CD4-positive, alpha-beta T cell treated with Interleukin-17A for 1 hour (primary cell): ENCODE measurements around the gene CD300E.
"Not testable (repeated sequence)": the region's sequence is repeated elsewhere in the genome, so short reads cannot be mapped to it uniquely, and the experiment has no call there.

Source experiments
- DNase-seq: peaks from one replicate; pipeline ENCODE4 v3.0.0-alpha.2; 2020

The CD300E gene, protein sequence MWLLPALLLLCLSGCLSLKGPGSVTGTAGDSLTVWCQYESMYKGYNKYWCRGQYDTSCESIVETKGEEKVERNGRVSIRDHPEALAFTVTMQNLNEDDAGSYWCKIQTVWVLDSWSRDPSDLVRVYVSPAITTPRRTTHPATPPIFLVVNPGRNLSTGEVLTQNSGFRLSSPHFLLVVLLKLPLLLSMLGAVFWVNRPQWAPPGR

GRCh38 chr17:74623693-74624093 is at the start of gene CD300E:
Gene CD300E, minus strand, starts transcription at chr17:74623738. Its CDS starts 117 bp downstream, at chr17:74623621.
- no peak for DNase-seq

GRCh38 chr17:74671031-74671771 is 47.7 kb upstream of the CD300E start:
- DNase-seq = peak; percentile 74

DNA sequence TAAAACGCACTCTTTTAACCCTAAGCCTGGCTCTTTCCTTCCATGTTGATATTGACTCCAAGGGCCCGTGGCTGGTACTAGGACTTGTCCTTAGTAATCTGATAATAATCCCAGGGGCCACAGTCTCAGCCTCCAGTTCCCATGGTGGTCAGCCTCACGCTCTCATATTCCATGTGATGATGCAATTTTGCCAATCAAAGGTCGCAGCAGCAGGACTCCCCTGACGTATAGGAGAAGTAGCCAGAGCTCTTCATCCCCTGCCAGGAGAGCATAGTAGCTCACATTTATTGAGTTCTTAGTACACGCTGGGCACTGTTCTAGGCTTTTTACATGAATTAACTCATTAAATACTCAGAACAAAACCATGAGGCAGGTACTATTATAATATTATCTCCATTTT is 46.8 kb upstream of the CD300E start:
- no peak for DNase-seq

GRCh38 chr17:74663561-74663960 is 40.0 kb upstream of the CD300E start:
- no peak for DNase-seq

- DNase-seq = no peak
Observed at GRCh38 chr17:74659889-74660288, 36.4 kb upstream of the CD300E start.

- no peak for DNase-seq
Observed at GRCh38 chr17:74658620-74659019, 35.1 kb upstream of the CD300E start.

GRCh38 chr17:74654742-74655141 is 31.2 kb upstream of the CD300E start:
- no peak for DNase-seq

DNA sequence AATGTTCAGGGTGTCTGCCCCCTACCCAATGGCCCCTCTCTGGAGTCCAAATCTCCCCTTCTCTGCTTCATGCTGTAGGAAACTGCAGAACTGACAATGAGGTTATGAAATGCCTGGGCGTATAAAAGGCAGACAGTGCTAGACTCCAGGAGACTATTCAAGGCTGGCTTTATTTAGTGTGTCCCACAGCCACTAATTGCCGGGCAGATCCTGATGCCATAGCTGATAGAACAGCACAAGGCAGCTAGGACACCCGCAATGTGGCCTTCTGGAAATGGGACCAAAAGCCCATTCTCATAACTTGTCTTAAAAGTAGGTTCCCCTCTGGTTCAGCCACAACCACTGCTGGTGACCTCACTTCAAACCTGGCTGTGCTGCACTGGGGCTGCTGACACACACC is 28.5 kb upstream of the CD300E start:
- no peak for DNase-seq

- DNase-seq = no peak
Observed at GRCh38 chr17:74649909-74650308, 26.4 kb upstream of the CD300E start.

- no peak for DNase-seq
Observed at GRCh38 chr17:74647871-74648672, 24.5 kb upstream of the CD300E start.

GRCh38 chr17:74646231-74646630 is 22.7 kb upstream of the CD300E start:
- peak; percentile 34 for DNase-seq

DNA sequence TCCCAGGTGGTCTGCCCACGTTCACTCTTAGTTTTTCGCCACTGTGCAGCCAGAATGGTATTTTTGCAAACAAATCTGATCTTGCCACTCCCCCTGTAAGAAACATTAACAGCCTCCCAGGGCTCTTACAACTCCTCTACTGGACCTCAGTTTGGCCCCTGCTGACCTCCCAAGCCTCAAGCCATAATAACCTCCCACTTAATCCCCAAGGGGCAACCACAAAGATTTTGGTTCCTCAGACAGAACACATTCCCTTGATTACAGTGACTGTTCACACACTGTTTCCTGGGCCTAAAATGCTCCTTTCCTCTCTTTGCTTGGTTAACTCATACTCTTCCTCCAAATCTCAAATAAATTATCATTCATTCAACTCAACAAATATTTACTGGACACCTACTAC is 21.5 kb upstream of the CD300E start:
- no peak for DNase-seq

DNA sequence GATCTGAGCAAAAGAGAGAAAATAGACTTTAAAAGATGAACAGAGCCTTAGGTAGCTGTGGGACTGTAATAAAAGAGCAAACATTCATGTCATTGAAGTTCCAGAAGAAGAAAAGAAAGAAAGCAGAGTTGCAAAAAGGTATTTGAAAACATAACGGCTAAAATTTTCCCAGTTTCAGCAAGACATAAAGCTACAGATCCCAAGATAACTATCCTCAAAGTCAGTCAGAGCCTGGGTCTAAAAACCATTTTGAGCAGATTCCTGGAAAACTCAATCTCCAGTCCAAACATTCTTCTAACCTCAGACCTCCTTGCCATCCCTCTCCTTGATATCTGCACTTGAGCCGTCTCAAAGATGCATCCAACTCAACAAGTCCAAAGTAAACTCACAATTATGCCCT is 20.9 kb upstream of the CD300E start:
- no peak for DNase-seq

- no peak for DNase-seq
Observed at GRCh38 chr17:74643826-74644225, 20.3 kb upstream of the CD300E start.

- no peak for DNase-seq
Observed at GRCh38 chr17:74642995-74643394, 19.5 kb upstream of the CD300E start.

GRCh38 chr17:74642556-74642955 is 19.0 kb upstream of the CD300E start:
- no peak for DNase-seq

DNA sequence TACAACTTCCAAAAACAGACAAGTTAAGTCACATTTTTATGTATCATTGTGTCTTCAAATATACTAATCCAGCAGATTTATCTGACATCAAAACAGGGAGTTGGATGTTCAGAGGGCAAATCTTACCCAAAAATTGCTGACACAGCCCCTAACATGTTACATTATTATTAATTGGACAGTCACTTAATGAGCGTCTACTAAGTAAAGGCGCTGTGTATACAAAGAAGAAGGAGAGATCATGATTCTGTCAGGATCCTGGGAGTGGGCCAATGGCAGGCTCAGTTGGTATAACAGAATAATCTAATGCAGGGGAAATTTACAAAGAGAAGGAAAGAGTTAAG is 18.4 kb upstream of the CD300E start:
- no peak for DNase-seq

DNA sequence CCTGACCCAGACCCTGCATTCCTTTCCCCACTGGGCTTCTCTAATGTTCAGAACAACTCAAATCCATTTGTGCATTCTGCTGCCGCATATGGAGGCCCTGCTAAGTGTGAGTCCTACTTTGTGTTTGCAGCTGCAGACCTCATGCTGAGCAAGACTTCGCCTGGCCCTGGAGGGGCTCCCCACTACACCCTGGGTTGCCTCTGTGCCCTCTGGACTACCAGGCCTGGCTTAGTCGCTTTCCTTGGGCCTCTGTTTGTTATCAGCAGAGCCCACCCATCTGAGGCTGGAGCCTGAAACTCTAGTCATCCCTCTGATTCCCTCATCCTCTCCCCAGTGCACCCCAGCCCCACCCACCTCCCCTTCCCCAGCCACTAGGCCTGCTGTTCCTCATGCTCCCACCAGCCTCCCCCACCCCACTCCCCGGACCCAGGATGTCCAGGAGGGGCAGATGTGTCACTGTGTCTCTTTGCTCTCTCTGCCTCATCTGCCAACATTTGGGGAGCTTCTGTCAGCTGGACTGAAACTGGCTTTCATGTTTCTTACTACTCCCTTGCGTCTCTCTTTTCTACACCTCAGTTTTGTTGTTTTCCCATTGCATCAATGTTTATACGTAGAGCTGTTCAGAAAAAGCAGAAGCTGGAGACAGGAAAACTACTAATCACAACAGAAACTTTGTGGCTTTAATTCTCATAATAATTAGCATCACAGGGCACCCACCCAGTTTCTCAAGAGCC is 17.9 kb upstream of the CD300E start:
- peak; percentile 8 for DNase-seq

GRCh38 chr17:74639704-74640151 is 16.2 kb upstream of the CD300E start:
- DNase-seq = peak; percentile 20

DNA sequence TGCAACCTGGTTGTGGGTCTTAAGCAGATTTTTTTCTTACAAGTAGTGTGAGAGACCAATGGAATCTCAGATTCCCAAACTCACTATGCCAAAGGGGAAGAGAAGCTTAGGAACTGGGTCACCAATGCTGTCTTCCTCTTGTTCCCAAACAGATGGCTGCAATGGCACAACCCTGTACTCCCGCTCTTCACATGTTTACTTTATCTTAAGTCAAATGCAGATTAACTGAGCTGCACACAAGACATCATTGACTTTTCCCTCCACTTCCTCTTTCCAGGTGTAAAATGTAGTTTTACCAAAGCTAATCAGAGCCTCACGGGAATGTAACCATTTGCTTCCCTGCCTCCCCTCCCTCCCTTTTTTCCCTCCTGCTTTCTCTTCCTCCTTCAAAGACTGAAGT is 14.4 kb upstream of the CD300E start:
- DNase-seq = no peak

DNA sequence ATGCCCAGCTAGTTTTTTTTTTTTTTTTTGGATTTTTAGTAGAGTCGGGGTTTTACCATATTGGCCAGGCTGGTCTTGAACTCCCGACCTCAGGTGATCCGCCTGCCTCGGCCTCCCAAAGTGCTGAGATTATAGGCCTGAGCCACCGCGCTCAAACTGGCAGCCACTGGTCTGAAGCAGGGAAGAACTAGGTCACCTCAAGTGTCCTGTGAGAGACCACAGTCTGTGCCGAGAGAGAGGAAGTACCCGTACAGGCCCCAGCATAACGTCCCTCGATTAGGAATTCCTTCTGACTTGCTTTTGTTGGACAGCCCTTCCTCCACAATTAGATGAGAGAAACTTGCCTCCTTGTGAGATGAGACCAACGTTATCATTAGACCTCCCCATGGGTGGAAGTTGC is 13.7 kb upstream of the CD300E start:
- no peak for DNase-seq

DNA sequence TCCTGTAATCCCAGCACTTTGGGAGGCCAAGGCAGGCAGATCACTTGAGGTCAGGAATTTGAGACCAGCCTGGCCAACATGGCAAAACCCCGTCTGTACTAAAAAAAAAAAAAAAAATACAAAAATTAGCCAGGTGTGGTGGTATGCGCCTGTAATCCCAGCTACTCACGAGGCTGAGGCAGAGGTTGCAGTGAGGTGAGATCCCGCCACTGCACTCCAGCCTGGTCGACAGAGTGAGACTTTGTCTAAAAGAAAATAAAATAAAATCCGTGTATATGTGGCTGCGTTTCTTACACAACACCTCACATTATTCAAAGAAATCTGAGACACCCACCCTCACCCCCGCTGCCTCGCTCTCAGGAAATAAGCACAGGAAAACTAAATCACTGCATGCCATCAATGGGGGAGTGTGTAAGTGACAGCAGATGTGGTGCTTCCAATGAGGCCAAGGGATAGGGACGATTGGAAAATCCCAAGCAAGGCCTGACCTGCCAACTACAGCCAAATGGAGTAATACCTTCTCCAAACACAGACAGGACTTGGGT is 13.1 kb upstream of the CD300E start:
- DNase-seq = not testable (repeated sequence)

- DNase-seq = no peak
Observed at GRCh38 chr17:74635418-74635817, 11.9 kb upstream of the CD300E start.
